Measurements from ENCODE around the gene SCCPDH. TPM values are rescaled to one million over a fixed set of nuclear protein-coding genes. Genes with fewer than 3 reads are reported as not detected.
"Not testable (repeated sequence)": the region's sequence is repeated elsewhere in the genome, so short reads cannot be mapped to it uniquely, and the experiment has no call there.

The SCCPDH gene
- total RNA-seq, 1 donor from 2014 or later: 34.4 TPM

DNA sequence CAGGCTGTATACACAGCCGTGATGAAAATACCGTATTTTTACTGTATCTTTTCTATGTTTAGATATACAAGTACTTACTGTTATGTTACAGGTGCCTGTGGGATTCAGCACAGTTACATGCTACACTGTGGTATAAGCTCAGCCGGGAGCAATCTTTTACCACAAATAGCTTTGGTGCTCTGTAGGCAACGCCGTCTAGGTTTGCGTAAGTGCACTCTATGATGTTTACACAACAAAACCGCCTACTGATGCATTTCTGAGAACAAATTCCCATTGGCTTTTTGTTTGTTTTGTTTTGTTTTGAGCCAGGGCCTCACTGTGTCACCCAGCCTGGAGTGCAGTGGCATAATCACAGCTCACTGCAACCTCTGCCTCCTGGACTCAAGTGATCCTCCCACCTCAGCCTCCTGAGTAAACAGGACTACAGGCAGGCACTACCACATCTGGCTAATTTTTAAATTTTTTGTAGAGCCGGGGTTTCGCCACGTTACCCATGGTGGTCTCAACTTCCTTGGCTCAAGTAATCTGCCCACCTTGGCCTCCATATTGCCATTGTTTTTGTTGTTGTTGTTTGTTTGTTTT, 81.0 kb downstream of the SCCPDH start:
- Mint-ChIP-seq H3K9me3 (ENCODE audit: unreplicated experiment) (no peaks in the 10 kb centered on the region), H3K4me1 (ENCODE audit: unreplicated experiment) (no peaks in the 10 kb centered on the region), H3K27me3 (ENCODE audit: unreplicated experiment) (peaks cover 5% of the 10 kb centered on the region), H3K27ac (ENCODE audit: unreplicated experiment) (no peak overlapping the region), H3K4me3 (ENCODE audit: unreplicated experiment) (no peak overlapping the region), H3K36me3 (ENCODE audit: unreplicated experiment) (no peaks in the 10 kb centered on the region)
- no peak for DNase-seq (ENCODE audit: extremely low spot score, unreplicated experiment)
- TF ChIP-seq, protein P1, sequence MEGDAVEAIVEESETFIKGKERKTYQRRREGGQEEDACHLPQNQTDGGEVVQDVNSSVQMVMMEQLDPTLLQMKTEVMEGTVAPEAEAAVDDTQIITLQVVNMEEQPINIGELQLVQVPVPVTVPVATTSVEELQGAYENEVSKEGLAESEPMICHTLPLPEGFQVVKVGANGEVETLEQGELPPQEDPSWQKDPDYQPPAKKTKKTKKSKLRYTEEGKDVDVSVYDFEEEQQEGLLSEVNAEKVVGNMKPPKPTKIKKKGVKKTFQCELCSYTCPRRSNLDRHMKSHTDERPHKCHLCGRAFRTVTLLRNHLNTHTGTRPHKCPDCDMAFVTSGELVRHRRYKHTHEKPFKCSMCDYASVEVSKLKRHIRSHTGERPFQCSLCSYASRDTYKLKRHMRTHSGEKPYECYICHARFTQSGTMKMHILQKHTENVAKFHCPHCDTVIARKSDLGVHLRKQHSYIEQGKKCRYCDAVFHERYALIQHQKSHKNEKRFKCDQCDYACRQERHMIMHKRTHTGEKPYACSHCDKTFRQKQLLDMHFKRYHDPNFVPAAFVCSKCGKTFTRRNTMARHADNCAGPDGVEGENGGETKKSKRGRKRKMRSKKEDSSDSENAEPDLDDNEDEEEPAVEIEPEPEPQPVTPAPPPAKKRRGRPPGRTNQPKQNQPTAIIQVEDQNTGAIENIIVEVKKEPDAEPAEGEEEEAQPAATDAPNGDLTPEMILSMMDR (IDR thresholded peaks at IDR 0.05): no peak

DNA sequence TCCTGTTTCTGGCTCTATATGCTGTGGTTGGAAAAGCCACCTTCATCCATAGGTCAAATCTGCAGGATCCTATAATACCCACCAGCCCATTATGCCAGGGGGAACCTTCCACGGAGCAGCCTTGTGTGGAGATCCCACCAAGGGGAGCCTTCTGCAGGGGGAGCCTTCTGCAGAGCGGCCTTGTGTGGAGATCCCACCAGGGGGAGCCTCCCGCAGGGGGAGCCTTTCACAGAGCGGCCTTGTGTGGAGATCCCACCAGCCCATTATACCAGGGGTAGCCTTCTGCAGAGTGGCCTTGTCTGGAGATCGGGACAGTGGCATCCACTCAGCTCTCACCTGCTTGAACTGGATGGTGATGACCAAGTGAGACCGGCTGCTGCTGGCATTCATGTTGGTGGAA, 85.3 kb downstream of the SCCPDH start:
- Mint-ChIP-seq H3K36me3 (ENCODE audit: unreplicated experiment) (no peaks in the 10 kb centered on the region), H3K27me3 (ENCODE audit: unreplicated experiment) (peaks cover 8% of the 10 kb centered on the region), H3K27ac (ENCODE audit: unreplicated experiment) (no peak overlapping the region), H3K4me1 (ENCODE audit: unreplicated experiment) (no peaks in the 10 kb centered on the region), H3K4me3 (ENCODE audit: unreplicated experiment) (no peak overlapping the region), H3K9me3 (ENCODE audit: unreplicated experiment) (no peaks in the 10 kb centered on the region)
- TF ChIP-seq, protein P1 (IDR thresholded peaks at IDR 0.05): no peak
- no peak for DNase-seq (ENCODE audit: extremely low spot score, unreplicated experiment)

DNA sequence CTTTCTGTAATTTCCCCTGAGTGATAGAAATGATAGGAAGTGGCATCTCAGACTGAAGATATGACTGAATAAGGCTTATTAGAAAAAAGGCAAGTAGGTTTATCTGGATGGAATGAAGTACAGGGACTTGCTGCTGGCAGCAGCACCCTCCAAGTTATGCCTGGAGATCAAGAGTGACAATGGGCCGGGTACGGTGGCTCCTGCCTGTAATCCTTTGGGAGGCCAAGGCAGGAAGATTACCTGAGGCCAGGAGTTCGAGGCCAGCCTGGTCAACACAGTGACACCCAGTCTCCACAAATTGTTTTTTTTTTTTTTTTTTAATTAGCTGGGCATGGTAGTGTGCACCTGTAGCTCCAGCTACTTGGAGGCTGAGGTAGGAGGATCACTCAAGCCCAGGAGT, 87.8 kb downstream of the SCCPDH start:
- H3K27me3 Mint-ChIP-seq (ENCODE audit: unreplicated experiment): peaks cover 21% of the 10 kb centered on the region
- no peaks in the 10 kb centered on the region for H3K9me3 Mint-ChIP-seq (ENCODE audit: unreplicated experiment)
- no peak for DNase-seq (ENCODE audit: extremely low spot score, unreplicated experiment)
- no peak overlapping the region for H3K4me3 Mint-ChIP-seq (ENCODE audit: unreplicated experiment)
- no peaks in the 10 kb centered on the region for H3K4me1 Mint-ChIP-seq (ENCODE audit: unreplicated experiment)
- no peak overlapping the region for H3K27ac Mint-ChIP-seq (ENCODE audit: unreplicated experiment)
- TF ChIP-seq, protein P1 (IDR thresholded peaks at IDR 0.05): no peak
- no peaks in the 10 kb centered on the region for H3K36me3 Mint-ChIP-seq (ENCODE audit: unreplicated experiment)

DNA sequence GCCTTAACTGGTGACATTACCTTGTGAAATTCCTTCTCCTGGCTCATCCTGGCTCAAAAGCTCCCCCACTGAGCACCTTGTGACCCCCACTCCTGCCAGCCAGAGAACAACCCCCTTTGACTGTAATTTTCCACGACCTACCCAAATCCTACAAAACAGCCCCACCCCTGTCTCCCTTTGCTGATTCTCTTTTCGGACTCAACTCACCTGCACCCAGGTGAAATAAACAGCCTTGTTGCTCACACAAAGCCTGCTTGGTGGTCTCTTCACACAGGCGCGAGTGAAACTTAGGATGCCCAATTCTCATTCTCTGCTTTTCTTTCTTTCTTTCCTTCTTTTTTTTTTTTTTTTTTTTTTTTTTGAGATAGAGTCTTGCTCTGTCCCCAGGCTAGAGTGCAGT, 89.1 kb downstream of the SCCPDH start:
- not testable (repeated sequence) for H3K4me3 Mint-ChIP-seq (ENCODE audit: unreplicated experiment); H3K27ac Mint-ChIP-seq (ENCODE audit: unreplicated experiment); H3K36me3 Mint-ChIP-seq (ENCODE audit: unreplicated experiment); DNase-seq (ENCODE audit: extremely low spot score, unreplicated experiment); H3K4me1 Mint-ChIP-seq (ENCODE audit: unreplicated experiment); H3K9me3 Mint-ChIP-seq (ENCODE audit: unreplicated experiment)
- H3K27me3 Mint-ChIP-seq (ENCODE audit: unreplicated experiment): peaks cover 22% of the 10 kb centered on the region

DNA sequence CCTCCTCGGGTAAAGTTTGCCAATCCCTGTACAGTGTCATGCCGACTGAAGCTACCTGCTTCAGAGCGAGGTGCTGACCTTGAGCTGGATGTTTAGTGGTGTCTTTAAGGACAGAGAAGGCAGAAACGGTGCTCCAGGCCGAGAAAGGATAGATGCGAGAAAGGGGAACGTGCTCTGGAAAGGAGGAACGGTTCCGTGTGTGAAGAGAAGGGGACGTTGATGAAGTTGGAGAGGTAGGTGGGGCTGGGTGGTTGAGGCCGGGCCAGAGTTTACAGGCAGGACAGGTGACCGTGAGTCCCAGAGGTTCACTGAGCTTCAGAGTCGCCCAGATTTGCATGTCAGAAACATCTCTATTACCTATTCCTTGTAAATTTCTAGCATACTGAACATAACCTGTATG, 90.7 kb downstream of the SCCPDH start:
- DNase-seq (ENCODE audit: extremely low spot score, unreplicated experiment): no peak
- Mint-ChIP-seq H3K36me3 (ENCODE audit: unreplicated experiment) (no peaks in the 10 kb centered on the region), H3K4me1 (ENCODE audit: unreplicated experiment) (no peaks in the 10 kb centered on the region), H3K4me3 (ENCODE audit: unreplicated experiment) (no peak overlapping the region), H3K27ac (ENCODE audit: unreplicated experiment) (no peak overlapping the region), H3K27me3 (ENCODE audit: unreplicated experiment) (peaks cover 26% of the 10 kb centered on the region), H3K9me3 (ENCODE audit: unreplicated experiment) (no peaks in the 10 kb centered on the region)
- TF ChIP-seq, protein P1 (IDR thresholded peaks at IDR 0.05): no peak

Data from osteocyte (in vitro differentiated cells).